ENCODE data around the gene SULT1A1.

Gene SULT1A1

DNA sequence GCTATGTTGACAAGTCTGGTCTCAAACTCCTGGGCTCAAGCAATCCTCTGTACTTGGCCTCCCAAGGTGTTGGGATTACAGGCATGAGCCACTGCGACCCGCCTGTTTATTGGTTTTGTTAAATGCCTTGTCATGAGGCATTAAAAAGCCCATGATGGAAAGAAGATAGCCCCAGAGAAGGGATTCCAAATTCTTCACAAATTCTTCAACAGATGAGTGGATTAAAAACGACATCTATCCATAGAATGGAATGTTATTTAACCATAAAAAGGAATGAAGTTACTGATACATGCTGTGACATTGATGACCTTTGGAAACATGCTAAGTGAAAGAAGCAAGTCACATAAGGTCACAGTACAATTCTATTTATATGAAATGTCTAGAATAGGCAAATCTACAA, 51.4 kb downstream of the SULT1A1 start:
- DNase-seq: no peak
- no peak for TF ChIP-seq POLR2A (IDR thresholded peaks at IDR 0.05; ENCODE audit: low read length)
- TF ChIP-seq GATA1 (IDR thresholded peaks at IDR 0.05; ENCODE audit: low read depth, low read length): no peak

DNA sequence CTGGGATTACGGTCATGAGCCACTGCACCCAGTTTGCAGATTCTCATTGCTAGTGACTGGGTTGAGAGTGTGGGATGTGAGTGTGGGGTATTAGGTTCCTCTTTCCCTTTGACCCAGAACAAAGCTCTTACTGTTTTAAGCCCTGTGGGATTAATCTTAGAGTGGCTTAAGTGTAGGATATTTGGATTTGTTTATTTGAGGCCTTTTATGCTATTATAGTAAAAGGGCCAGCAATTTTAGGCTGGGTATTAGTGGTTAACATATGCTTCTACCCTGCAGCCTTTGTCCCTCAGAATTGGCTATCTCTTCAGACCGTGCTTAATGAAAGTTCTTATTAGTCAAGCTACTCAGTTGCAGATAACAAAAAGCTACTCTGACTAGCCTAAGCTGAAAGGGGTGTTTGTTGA, 52.9 kb downstream of the SULT1A1 start:
- TF ChIP-seq GATA1 (IDR thresholded peaks at IDR 0.05; ENCODE audit: low read depth, low read length) (no peak), POLR2A (IDR thresholded peaks at IDR 0.05; ENCODE audit: low read length) (no peak)
- no peak for DNase-seq

DNA sequence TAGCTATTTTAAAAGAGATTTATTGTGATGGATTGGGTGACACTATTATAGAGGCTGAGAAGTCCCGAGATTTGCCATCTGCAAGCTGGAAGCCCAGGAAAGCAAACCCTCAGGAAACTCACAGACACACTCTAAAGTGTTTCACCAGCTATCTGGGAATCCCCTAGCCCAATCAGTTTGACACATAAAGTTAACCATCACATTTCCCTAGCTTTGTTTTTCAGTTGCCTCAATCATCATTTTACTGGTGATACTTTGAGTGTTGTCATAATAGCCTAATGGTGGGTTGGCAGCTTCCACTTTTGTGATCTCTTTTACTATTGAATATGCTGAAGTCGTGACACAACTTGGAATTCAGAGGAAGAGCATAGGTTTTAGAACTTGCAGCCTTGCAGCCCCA, 54.3 kb downstream of the SULT1A1 start:
- DNase-seq: no peak
- TF ChIP-seq GATA1 (IDR thresholded peaks at IDR 0.05; ENCODE audit: low read depth, low read length) (no peak), POLR2A (IDR thresholded peaks at IDR 0.05; ENCODE audit: low read length) (no peak)

All from erythroblast (primary cell).